Frontal cortex (tissue), 4 donors: ENCODE results near the gene PSMG4. TPM values are rescaled to one million over a fixed set of nuclear protein-coding genes. Genes with fewer than 3 reads are reported as not detected.

Source experiments
- DNase-seq, 2 donors: peaks; one replicate each; pipeline ENCODE4 v3.0.0; 2012; ENCODE audit warnings: low spot score in 2 of 2
- FAIRE-seq: peaks from 2 replicates; lab custom pipeline; 2012; peaks lifted over from hg19 to GRCh38; lab: Jason Lieb, UNC
- total RNA-seq: library from RNA; depleted of rRNA; stranded (reverse); fragments of >200 nt; gene quantifications from one replicate; pipeline ENCODE4 v1.2.3, GENCODE V29; 2014
- donor health status: control.
- donor health status: control.
- donor health status: control.

Gene PSMG4
- total RNA-seq, 1 donor from 2014 or later = 32.2 TPM

- FAIRE-seq = no peak
- no peak for DNase-seq
Observed at GRCh38 chr6:3297006-3297405, 38.3 kb downstream of the PSMG4 start.

GRCh38 chr6:3297909-3298308 is 39.2 kb downstream of the PSMG4 start:
- DNase-seq (no peak), FAIRE-seq (no peak)

- DNase-seq = no peak
- no peak for FAIRE-seq
Observed at GRCh38 chr6:3299221-3299620, 40.5 kb downstream of the PSMG4 start.

GRCh38 chr6:3301506-3301905 is 42.8 kb downstream of the PSMG4 start:
- DNase-seq (no peak), FAIRE-seq (no peak)

GRCh38 chr6:3303795-3304411 is 45.2 kb downstream of the PSMG4 start:
- no peak for DNase-seq
- FAIRE-seq = no peak

- FAIRE-seq (no peak), DNase-seq (no peak)
Observed at GRCh38 chr6:3304500-3305215, 45.9 kb downstream of the PSMG4 start.

DNA sequence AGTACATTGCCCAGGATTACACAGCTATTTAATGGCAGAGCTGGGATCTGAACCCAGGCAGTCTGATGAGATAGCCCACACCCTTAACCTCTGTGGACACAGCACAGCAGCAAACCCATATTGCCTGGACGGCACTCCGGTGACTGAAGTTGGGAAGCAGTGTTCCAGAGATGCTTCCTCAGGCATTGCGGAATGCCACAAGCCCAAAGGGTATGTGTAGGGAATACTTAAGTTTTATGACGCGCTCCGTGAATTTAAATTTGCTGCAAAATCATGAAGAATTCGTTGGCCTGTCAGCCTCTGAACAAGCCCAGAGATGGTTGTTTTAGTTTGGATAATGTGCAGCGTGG is 46.4 kb downstream of the PSMG4 start:
- FAIRE-seq (no peak), DNase-seq (no peak)

DNA sequence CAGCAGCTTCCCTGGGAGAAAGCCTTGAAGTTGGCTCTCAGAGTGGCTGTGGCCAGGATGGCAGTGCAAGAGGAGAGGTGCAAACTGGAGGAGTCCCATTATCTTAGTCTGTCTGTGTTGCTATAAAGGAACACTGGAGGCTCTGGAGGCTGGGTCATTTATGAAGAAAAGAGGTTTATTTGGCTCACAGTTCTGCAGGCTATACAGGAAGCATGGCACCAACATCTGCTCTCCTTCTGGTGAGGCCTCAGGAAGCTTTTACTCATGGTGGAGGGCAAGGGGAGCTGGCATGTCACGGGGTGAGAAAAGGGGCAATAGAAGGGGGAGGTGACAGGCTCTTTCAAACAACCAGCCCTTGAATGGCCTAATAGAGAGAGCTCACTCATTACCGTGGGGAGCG is 47.1 kb downstream of the PSMG4 start:
- FAIRE-seq = no peak

DNA sequence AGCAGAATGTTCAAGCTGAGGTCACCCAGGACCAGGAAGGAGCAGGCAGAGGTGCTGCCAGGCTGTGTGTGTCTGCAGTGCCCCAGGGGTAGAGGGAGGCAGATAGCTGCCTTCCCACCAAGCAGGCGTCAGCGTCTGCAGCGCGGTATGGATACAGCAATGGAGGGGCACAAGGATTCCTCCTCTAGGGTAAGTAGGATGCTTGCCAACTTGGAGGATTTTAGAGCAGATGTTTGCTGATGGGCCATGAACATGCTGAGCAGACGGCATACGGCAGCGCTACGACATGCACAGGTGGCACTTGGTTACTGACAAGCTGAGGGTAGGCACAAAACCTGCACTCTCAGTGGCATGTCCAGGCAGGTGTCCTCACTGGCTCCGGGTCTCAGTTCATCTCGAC is 48.1 kb downstream of the PSMG4 start:
- no peak for DNase-seq
- FAIRE-seq = no peak

More for the DNA sequence above, 47.1 kb downstream of the PSMG4 start:
- no peak for DNase-seq

- FAIRE-seq (no peak), DNase-seq (no peak)
Observed at GRCh38 chr6:3307436-3307835, 48.7 kb downstream of the PSMG4 start.

- no peak for DNase-seq
- no peak for FAIRE-seq
Observed at GRCh38 chr6:3308106-3308505, 49.4 kb downstream of the PSMG4 start.

DNA sequence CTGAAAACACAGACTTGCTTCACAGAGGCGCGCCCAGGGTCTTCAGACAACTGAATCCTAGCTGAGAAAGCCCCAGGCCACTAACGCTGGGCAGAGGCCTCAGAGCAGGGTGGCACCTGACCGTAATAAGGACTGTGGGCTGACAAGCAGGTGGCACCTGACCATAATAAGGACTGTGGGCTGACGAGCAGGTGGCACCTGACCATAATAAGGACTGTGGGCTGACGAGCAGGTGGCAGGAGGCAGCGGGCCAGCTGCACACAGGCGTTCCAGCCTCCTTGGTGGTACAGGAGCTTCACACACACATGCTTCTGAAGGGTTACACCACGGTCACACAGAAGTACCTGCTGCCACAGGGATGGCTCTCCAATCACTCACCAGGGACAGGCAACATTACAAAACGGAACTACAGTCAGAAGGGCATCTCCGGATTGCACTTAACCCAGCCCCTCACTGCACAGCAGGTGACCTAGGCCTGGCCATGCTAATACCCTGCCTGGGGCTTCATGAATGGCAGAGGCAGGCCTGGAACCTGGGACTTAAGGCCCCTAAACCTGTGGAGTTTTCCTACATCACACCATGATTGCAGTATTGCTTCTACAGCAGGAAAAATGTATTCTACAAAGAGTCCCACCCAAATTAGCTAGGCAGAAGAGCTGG is 50.8 kb downstream of the PSMG4 start:
- FAIRE-seq (no peak), DNase-seq (no peak)

GRCh38 chr6:3310051-3310448 is 51.3 kb downstream of the PSMG4 start:
- no peak for FAIRE-seq
- no peak for DNase-seq

GRCh38 chr6:3310703-3311102 is 52.0 kb downstream of the PSMG4 start:
- FAIRE-seq = no peak
- DNase-seq = no peak

DNA sequence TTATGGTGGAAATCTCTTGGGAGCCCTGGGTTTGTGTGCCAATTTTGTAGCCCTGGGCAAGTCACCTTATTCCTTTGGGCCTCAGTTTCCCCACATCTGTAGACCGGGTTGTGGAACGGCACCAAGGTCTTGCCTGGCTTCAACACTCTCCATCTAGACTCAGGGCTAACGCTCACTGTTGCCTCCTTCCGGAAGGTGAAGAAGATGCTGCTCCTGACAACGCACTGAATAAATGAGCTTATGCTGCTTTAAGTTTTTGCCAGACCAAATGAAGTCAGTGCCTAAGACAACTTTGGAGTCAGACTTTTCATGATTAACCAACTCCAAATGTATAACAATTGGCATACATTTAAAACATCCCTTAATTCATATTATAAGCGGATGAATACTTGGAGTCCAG is 53.1 kb downstream of the PSMG4 start:
- DNase-seq = no peak
- no peak for FAIRE-seq

DNA sequence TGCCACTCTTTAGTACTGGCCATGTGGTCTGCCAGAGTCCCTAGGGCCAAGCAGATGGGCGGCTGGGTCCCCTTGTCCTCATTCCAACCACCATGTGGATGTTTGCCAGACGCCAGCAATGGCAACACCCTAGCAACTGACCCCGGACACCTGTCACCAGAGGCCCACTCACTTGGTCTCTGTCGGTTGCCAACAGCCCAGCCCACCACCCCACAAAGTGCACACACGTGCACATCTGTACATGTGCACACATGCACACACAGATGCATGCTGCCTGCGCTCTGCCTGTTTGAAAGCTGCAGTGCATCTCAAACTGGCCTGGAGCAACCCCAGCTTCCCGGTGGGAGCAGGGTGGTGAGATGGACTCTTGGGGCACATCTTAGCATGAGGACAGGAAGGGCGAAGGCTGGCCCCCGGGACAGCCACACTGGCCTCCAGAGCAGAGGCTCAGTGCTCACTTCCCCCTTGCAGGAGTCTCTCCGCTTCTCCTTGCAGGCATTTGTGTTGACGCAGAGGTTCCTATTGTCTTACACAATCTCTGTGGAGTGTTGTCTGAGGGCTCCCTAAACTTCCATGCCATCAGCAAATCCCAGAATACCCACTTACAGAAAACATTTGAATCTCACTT is 54.0 kb downstream of the PSMG4 start:
- no peak for FAIRE-seq
- DNase-seq = no peak

DNA sequence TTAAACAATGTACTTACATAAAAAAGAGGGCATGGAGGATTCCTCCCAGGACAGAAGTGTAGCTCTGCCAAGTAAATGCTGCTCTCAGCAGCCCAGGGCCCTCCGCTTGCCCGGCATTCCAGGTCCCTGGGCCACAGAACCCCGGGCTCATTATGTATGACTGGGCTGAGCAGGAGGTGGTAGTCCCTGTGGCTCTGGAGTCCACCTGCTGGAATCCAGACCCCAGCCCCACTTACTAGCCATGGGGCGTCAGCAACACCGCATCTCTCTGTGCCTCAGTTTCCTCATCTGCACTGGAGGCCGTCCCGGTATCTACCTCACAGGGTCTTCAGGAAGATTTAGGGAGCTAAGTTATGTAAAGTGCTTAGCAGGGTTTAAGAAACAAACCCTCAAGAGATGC is 55.4 kb downstream of the PSMG4 start:
- FAIRE-seq = no peak
- DNase-seq = no peak

DNA sequence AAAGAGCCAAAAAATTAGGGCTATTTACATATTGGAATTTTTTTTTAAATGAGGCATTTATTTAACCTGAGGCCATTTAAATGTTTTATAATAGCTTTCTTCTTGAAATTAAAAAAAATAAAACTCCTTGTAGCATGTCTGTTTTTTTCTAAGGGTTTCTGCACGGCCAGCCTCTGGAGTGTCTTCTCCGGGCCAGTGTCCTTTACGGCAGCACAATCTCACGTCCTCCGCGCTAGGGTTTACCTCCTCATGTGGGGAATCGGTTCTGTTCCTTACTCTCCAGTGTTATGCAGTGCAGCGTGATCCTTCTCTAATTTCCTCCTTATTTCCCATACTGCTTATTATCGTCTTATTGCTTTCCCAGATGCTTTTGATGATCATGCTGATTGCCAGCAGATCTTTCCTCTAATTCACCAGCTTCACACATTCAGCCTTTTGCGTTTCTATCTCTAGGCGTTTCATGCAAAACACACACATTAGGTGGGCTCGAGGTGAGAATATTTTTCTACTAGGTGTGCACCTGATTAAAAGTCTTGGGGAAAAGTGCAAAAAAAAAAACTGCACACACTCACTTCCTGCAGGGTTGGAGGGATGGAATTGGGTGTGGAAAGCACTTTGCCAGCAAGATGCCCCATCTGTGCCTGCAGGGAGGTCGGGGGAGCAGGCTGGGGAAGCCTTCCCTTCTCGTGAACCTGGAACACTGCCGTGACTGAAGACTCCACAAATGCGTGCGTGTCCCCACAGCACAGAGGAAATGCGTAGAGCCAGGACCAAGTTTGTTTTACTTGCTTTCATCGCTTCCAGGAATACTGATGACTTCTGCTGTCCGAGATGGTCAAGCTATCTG is 56.1 kb downstream of the PSMG4 start:
- DNase-seq (no peak), FAIRE-seq (no peak)

DNA sequence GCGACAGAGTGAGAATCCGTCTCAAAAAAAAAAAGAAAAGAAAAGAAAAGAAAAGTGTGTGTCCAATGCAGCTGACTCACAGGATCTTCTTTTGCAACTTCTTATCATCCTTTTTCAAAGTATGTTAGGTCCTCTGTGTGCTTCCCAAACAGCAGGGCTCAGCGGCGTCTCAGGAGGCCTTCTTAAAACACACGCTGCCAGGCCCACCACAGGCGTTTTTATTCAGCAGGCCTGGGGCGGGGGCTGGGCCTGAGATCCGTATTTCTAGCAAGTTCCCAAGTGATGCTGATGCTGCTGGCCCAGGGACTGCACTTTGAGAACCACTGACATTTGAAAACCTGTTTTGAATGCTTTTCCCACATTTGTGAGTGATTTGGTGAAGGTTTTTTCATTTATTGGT is 57.1 kb downstream of the PSMG4 start:
- FAIRE-seq (no peak), DNase-seq (no peak)

DNA sequence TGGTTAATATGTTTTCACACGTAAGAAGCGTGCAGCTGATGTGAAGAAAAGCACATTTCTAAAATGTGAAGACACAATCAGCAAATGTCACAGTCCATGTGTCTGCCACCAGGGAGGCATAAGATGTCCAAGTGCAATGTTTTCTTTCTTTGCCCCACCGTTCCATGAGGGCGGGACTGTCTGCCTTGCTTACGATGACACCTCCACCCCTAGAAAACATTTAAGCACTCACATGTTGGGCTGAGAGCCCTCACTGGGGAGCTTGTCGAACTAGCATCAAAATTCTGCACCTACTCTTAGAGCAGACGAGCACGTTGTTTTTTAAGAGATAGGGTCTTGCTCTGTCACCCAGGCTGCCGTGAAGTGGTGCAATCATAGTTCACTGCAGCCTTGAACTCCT is 57.6 kb downstream of the PSMG4 start:
- DNase-seq (no peak), FAIRE-seq (no peak)
